NOMO-1 treated with dmso at 0.1 percent for 144 hours (cell line): Measurements from ENCODE around the gene MOV10L1.
"Not testable (repeated sequence)": the region's sequence is repeated elsewhere in the genome, so short reads cannot be mapped to it uniquely, and the experiment has no call there.

ENCODE experiments used
- DNase-seq: peaks from one replicate; lab custom pipeline; 2025; ENCODE audit not compliant: unreplicated experiment; lab: John Stamatoyannopoulos, UW

MOV10L1 gene

DNA sequence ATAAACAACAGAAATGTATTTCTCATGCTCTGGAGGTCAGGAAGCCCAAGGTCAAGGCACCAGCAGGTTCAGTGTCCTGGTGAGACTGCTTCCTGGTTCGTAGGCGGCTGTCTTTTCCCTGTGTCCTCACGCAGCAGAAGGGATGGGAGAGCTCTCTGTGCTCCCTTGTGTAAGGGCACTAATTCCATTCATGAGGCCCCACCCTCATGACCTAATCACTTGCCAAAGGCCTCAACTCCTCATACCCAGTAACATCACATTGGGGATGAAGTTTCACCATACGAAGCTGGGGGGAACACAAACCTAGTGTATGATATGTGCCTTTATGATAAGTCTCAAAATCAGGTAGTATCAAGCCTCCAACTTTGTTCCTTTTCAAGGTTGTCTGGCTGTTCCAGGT lies 42.1 kb downstream of the MOV10L1 start:
- DNase-seq, result no peak

DNA sequence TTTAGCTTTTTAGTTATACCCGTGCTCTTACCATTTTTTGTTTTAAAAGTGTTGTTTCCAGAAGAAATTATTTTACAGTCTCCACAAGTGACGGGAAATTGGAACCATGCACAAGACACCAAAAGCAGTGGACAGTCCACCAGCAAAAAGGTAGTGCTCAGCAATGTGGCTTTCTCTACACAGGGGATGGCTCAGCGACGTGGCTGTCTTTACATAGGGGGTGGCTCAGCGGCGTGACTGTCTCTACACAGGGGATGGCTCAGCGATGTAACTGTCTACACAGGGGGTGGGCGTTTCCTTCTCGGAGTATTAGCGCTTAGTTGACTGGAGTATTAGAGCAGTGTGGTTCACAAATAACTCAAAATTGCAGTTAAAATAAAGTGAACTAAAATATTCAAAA lies 44.7 kb downstream of the MOV10L1 start:
- DNase-seq, result no peak

DNA sequence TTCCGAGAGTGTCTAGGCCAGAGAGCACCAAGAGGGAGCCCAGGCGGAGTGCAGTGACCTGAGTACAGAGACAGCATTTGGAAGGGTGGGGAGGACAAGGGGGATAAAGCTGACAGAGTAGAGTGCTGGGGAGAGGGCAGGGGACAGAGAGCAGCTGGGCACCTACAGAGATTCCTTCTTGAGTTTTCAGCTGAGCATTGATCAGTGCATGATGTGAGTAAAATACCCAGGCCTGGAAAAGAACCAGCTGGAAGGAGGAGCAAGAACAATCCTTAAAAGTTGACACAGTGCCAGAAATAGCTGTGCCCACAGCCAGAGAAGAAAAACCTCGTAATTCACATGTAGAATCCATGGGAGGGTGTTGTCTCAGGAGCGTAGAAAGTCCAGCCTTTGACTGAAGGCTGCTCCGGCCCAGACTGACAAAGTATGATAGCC lies 46.8 kb downstream of the MOV10L1 start:
- no peak for DNase-seq

DNA sequence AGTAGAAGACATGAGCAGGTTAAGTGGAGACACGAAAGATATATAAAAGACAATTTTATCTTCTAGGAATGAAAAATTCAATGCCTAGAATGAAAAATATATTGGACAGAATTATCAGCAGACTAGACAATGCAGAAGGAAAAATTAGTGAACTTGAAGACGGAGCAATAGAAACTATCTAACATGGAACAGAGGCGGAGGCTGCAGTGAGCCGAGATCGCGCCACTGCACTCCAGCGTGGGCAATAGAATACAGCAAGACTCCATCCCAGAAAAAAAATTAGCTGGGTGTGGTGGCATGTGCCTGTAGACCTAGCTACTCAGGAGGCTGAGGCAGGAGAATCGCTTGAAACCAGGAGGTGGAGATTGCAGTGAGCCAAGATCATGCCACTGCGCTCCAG lies 47.5 kb downstream of the MOV10L1 start:
- DNase-seq, result not testable (repeated sequence)

GRCh38 chr22:50138041-50138440 lies 48.2 kb downstream of the MOV10L1 start:
- no peak for DNase-seq

- no peak for DNase-seq
Observed at GRCh38 chr22:50138988-50139387, 49.2 kb downstream of the MOV10L1 start.

- no peak for DNase-seq
Observed at GRCh38 chr22:50139843-50140415, 50.1 kb downstream of the MOV10L1 start.

DNA sequence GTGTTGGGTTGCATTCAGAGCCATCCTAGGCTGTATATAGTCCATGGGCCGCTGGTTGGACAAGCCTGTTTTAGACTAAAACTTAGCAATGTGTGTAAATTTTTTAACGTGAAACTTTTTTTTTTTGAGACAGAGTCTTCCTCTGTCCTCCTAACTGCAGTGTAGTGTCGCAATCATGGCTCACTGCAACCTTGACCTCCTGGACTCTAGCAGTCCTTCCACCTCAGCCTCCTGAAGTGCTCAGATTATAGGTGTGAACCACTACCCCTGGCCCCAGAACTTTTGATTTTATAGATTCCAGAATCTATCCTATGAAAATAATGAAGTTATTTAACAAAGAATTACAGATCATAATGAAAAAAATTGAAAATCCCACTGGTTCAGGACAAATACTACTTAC lies 50.8 kb downstream of the MOV10L1 start:
- DNase-seq, result no peak

DNA sequence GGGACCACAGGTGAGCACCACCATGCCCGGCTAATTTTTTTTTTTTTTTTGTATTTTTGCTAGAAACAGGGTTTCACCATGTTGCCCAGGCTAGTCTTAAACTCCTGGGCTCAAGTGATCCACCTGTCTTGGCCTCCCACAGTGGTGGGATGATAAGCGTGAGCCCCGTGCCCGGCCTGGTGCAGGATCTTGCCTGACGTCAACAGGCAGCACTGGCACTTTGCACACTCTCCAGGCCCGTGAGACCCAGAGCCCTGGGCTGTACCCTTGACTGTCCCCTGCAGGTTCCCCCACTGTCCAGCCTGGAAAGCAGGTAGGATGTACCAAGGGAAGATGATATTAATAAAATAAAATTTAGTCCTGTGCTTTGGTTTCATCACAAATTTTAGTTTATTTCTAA lies 51.7 kb downstream of the MOV10L1 start:
- DNase-seq, result no peak

DNA sequence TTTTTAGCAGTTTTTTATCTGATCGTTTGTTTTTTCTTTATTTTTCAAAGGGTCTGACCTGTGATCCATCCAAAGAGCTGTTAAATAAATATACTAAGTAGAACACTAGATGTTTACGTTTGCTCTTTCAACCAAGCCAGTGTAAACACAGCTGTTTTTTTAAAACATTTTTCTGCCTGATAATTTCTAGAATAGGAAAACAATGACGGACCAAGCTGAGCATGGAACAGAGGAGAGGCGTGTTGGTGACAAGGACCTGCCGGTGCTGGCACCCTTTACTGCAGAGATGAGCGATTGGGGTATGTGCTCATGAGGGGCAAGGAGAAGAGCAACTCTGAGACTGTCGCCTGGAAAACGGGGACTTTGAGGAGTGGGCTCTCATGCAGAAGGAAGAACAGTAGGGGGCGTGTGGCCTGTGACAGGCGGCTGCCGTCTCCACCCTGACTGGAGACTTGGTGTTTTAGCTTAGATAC lies 52.1 kb downstream of the MOV10L1 start:
- DNase-seq, result no peak

DNA sequence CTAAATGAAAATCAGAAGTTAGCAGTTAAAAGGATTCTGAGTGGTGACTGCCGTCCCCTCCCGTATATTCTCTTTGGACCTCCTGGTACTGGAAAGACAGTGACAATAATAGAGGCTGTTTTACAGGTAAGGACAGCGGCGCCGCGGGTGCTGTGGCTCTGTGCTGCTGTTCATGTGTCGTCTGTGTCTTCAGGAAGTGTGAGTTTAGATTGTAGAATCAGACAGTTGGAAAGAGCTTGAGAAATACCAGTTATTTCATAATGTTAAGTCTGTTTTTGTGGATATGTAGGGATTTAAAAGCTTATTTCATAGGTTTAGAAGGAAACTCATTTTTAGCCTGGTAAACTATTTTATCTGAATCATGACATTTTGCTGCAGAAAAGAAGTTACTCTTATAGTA lies 53.3 kb downstream of the MOV10L1 start:
- DNase-seq, result no peak

- DNase-seq, result no peak
Observed at GRCh38 chr22:50144005-50144614, 54.3 kb downstream of the MOV10L1 start.

DNA sequence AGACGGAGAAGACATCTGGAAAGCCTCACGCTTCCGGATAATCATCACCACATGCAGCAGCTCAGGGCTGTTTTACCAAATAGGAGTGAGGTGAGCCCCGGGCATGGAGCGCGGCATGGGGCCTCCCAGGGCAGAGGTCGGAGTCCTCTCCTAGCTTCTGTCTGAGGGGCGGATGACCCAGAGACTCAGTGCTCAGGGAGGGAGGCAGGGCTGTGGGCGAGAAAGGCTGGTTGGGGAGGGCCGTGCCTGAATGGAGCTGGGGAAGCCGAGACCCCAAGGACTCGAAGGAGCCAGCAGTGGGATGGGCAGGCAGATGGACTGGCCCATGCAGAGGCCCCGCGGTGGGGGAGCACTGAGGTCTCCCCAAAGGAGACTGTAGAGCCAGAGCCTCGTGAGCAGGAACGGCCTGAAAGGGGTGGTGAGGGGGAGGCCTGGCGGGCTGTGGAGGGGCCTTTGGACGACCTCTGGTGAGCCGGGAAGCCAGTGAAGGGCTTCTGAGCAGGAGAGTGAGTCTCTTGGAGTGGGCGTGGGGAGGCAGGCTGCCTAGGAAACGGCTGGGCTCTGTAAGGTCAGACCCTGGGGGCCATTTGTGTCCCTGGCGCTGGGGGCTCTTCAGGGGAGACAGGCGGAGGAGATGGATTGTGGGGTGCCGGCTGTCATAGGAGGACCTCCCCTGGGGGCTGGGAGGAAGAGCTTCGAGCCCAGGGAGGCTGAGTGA lies 56.1 kb downstream of the MOV10L1 start:
- no peak for DNase-seq

DNA sequence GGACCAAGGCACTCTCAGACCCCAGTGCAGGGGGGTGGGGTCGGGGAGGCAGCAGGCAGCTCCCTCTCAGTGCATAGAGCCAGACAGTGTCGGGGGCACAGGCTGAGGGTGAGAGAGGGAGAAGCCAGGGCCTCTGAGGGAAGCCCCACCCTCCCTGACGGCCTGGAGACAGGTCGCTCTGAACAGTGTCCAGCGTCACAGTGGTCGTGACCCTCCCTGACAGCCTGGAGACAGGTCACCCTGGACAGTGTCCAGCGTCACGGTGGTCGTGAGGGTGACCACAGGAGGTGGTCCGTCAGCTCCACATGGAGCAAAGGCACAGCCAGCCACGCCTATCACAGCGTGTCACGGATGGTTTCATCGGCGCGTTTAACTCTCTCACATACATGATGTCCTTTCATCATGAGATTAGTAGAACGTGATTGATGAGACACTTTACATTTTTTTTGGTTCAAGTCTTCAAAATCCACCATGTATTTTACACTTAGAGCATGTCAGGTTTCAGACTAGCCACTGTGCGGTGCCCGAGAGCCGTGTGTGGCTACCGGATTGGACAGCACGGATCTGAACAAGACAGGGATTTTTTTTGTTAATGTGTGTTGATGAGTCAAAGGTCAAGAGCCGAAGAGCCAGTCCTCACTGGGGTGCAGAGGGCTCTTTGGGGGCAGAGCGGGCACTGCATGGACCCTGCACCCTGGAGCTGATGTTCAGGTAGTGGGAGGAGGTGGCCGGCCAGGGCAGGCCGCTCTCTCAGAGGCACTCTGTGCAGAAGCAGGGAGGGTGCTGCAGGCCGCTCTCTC lies 56.8 kb downstream of the MOV10L1 start:
- peak; percentile 63 for DNase-seq

DNA sequence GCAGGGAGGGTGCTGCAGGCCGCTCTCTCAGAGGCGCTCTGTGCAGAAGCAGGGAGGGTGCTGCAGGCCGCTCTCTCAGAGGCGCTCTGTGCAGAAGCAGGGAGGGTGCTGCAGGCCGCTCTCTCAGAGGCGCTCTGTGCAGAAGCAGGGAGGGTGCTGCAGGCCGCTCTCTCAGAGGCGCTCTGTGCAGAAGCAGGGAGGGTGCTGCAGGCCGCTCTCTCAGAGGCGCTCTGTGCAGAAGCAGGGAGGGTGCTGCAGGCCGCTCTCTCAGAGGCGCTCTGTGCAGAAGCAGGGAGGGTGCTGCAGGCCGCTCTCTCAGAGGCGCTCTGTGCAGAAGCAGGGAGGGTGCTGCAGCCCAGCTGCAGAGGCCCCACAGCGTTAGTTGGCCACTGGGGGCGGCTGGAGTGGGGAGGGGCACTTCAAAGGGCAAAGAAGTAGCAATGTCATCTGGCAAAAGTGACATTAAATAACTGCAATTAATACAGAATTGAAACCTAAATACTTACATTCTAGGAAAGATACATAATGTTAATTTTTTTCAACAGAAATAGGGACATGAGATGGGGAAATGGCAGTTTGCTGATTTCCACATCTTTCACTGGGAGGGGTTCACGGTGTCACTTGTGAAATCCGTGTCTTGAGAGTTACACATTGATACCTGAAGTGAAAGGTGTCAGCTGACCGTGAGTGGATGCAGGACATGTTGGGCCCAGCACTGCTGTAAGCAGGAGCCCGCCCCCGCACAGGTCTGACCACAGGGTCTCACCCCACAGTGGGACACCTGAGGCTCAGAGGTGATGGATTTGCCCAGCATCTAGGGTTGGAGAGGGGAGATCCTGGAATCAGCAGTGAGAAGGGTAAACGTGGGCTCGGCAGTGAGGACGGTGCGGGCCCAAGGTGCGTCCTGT lies 57.7 kb downstream of the MOV10L1 start:
- DNase-seq, result not testable (repeated sequence)

- DNase-seq, result no peak
Observed at GRCh38 chr22:50148166-50148500, 58.3 kb downstream of the MOV10L1 start.

DNA sequence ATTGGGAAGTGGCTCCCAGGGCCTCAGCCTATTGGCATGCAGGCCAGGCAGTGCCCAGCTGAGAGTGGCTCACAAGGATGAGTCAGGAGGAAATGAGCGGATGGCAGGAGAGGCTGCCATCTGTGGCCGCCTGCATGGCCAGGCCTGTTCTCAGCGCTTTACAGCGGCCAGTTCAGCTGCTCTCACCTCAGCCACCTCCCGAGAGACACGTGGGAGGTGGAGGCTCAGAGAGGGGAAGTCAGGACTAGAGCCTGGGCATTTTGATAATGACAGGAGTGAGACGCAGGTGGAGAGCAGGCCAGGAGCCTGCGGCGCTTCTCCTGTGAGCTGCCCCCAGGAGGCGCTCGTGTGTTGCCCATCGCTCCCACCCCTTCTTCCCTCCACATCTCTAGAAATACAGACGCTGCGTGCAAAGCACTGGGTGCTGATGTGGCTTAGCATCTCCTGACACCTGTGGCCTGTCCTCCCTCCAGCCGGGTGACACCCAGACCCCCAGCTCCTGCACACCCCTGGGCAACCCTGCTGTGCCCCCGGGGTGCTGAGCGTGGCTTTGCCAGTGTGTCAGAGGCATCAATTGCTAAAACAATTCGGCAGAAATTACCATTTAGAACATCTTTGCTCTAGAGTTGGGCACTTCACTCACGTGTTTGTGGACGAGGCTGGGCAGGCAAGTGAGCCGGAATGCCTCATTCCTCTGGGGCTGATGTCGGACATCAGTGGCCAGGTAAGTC lies 59.4 kb downstream of the MOV10L1 start:
- peak; percentile 82 for DNase-seq

DNA sequence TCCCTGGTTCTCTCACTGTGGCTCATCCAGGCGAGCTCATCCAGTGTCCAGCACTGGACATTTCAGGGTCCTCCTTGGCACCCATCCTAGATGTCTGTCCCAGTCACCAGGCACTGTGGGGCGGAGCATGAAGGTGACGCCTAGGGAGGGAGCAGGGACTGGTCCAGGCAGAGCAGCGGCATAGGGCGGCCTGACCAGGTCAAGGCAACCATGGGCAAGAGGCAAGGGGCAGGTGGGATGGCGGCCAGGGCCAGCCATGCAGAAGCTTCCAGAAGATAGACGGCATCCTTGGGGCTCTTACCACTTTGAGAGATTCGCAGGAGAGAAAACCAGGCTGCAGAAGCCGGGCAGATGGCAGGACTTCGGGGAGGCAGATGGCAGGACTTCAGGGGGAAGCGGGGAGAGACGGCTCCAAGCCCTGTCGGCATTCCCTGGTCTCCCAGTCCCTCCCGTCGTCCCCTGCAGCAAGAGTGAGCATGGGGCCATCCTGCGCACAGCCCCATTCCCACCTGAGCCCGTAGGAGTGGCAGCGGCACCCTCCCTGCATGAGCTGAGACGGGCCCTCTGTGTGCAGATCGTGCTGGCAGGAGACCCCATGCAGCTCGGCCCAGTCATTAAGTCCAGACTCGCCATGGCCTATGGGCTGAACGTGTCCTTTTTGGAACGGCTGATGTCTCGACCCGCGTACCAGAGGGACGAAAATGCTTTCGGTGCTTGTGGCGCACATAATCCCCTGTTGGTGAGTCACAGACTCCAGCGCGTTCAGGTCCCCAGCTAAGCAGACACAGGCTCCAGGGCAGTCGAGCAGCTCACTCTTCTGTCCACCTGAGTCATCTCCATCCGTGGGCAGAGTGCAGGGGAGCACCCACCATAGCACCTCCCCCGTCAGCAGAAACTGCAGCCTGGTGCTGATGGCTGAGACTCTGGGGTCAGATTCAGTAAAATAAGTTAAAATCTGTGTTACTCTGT lies 60.6 kb downstream of the MOV10L1 start:
- DNase-seq, result no peak
